Right lobe of liver (tissue), 4 donors: ENCODE measurements around the gene CALCR.

Experiments
- POLR2A ChIP-seq: fragments of 450-650 bp; IDR thresholded peaks from one replicate; pipeline ENCODE4 v1.6.1; 2017; ENCODE audit warnings: antibody characterized with exemption, mild to moderate bottlenecking
- TF ChIP-seq, protein P1 (sequence below), 4 donors: fragments of 200-600 bp in 3 of 4; fragments of 450-650 bp in 1 of 4; IDR thresholded peaks; one replicate each; pipeline versions ENCODE4 v1.5.1 to v1.8.0; 2016 to 2022; ENCODE audit warnings: antibody characterized with exemption in 4 of 4, mild to moderate bottlenecking in 2 of 4
- donor health status: DM: no; HTN: no; CAD: no.
- donor health status: DM: no; HTN: no; CAD: no.
- donor health status: DM: no; HTN: yes; CAD: no.

- TF ChIP-seq POLR2A = no peak
- TF ChIP-seq, protein P1, sequence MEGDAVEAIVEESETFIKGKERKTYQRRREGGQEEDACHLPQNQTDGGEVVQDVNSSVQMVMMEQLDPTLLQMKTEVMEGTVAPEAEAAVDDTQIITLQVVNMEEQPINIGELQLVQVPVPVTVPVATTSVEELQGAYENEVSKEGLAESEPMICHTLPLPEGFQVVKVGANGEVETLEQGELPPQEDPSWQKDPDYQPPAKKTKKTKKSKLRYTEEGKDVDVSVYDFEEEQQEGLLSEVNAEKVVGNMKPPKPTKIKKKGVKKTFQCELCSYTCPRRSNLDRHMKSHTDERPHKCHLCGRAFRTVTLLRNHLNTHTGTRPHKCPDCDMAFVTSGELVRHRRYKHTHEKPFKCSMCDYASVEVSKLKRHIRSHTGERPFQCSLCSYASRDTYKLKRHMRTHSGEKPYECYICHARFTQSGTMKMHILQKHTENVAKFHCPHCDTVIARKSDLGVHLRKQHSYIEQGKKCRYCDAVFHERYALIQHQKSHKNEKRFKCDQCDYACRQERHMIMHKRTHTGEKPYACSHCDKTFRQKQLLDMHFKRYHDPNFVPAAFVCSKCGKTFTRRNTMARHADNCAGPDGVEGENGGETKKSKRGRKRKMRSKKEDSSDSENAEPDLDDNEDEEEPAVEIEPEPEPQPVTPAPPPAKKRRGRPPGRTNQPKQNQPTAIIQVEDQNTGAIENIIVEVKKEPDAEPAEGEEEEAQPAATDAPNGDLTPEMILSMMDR (IDR thresholded peaks at IDR 0.05) = no peak
Observed at GRCh38 chr7:93515144-93515543, 59.4 kb downstream of the CALCR start.
